Panc1 (cell line): ENCODE results near the gene ADI1. TPM values are rescaled to one million over a fixed set of nuclear protein-coding genes. Genes with fewer than 3 reads are reported as not detected.
"Not testable (repeated sequence)": the region's sequence is repeated elsewhere in the genome, so short reads cannot be mapped to it uniquely, and the experiment has no call there.

ENCODE experiments used
- ATAC-seq: fragments of 200-7000 bp; cut with Tn5 transposase; 2 replicates; pipeline ENCODE4 v1.9.1; 2020; ENCODE audit warnings: mild to moderate bottlenecking, moderate library complexity
- BruUV-seq: library from RNA; stranded (reverse); fragments of 400-500 nt; replicated peaks from 2 replicates; lab custom pipeline; 2021; lab: Mats Ljungman, UMichigan
- CTCF ChIA-PET: fragments of 300-600 bp; sonication (Branson Sonifier 250); formaldehyde crosslinking; loops from one replicate; lab custom pipeline; 2022; ENCODE audit warnings: antibody characterized with exemption; lab: Charles Lee
- POLR2A ChIA-PET: fragments of 300-600 bp; sonication (Branson Sonifier 250); formaldehyde crosslinking; loops from one replicate; lab custom pipeline; 2022; ENCODE audit warnings: antibody characterized with exemption; lab: Charles Lee
- DNase-seq: peaks from one replicate; pipeline ENCODE4 v3.0.0-alpha.2; 2010; ENCODE audit warnings: low read depth, low spot score
- H3K27ac ChIP-seq: 2 replicates; pipeline ENCODE4 v1.5.1; 2011; ENCODE audit warnings: mild to moderate bottlenecking, low read length, inconsistent platforms
- H3K27me3 ChIP-seq: fragments of 200-500 bp; sonication (Bioruptor generic); 2 replicates; pipeline ENCODE4 v1.6.0; 2014; ENCODE audit warnings: low read length, inconsistent platforms; ENCODE audit not compliant: control insufficient read depth, insufficient read depth
- H3K36me3 ChIP-seq: fragments of 200-500 bp; sonication (Bioruptor generic); 2 replicates; pipeline ENCODE4 v1.5.1; 2014; ENCODE audit warnings: inconsistent platforms, mild to moderate bottlenecking, low read length, moderate library complexity; ENCODE audit not compliant: control insufficient read depth, insufficient read depth
- H3K4me1 ChIP-seq: 2 replicates; pipeline ENCODE4 v1.5.1; 2011; ENCODE audit warnings: inconsistent platforms, mild to moderate bottlenecking, low read length, moderate library complexity; ENCODE audit not compliant: control insufficient read depth, insufficient read depth
- H3K4me3 ChIP-seq, 2 experiments: 2 replicates each; pipeline ENCODE4 v1.5.1; 2011 to 2012; ENCODE audit warnings: low read depth in 2 of 2, low read length in 2 of 2, mild to moderate bottlenecking in 2 of 2, inconsistent platforms in 1 of 2, moderate library complexity in 1 of 2
- H3K9me3 ChIP-seq: fragments of 200-500 bp; sonication (Bioruptor generic); 2 replicates; pipeline ENCODE4 v1.5.1; 2014; ENCODE audit warnings: low read depth, mild to moderate bottlenecking, inconsistent platforms, low read length, moderate library complexity; ENCODE audit not compliant: control insufficient read depth, insufficient read depth
- CTCF ChIP-seq: fragments of 450-650 bp; IDR thresholded peaks from 2 replicates; pipeline ENCODE4 v1.5.1; 2017; ENCODE audit warnings: mild to moderate bottlenecking
- POLR2AphosphoS5 ChIP-seq: IDR thresholded peaks from 2 replicates; pipeline ENCODE4 v1.6.1; 2012; ENCODE audit warnings: mild to moderate bottlenecking, low read depth, low read length, moderate library complexity
- REST ChIP-seq, 2 experiments: IDR thresholded peaks; 2 replicates each; pipeline ENCODE4 v1.6.1; 2011 to 2012; ENCODE audit warnings: low read depth in 2 of 2, control low read depth in 1 of 2, low read length in 1 of 2, mild to moderate bottlenecking in 1 of 2, moderate library complexity in 1 of 2; ENCODE audit not compliant: insufficient read depth in 1 of 2
- SIN3A ChIP-seq: IDR thresholded peaks from 2 replicates; pipeline ENCODE4 v1.6.1; 2012; ENCODE audit warnings: low read depth, mild to moderate bottlenecking, low read length, moderate library complexity, borderline replicate concordance; ENCODE audit not compliant: insufficient read depth
- TCF7L2 ChIP-seq: IDR thresholded peaks from 2 replicates; pipeline ENCODE4 v1.6.1; 2011; ENCODE audit warnings: mild to moderate bottlenecking, low read depth, low read length, inconsistent platforms
- in situ Hi-C: cut with HindIII; loops from 2 replicates; pipeline ENCODE4 v1.10.0; 2016; ENCODE audit warnings: low sequenced_read_pairs, low pct_unique_long_range_greater_than_20kb
- intact Hi-C: fragments of 100-400 bp; cut with micrococcal nuclease; formaldehyde crosslinking; loops from one replicate; pipeline ENCODE4 v1.10.0; 2022; ENCODE audit not compliant: unreplicated experiment
- total RNA-seq: library from RNA; stranded (reverse); gene quantifications from one replicate; pipeline ENCODE4 v1.2.1, GENCODE V29; 2021; ENCODE audit not compliant: unreplicated experiment

The ADI1 gene
- total RNA-seq, 1 experiment from 2014 or later, result 42.9 TPM

- no TSS peak for BruUV-seq
- TF ChIP-seq TCF7L2 (no peak), REST (IDR thresholded peaks at IDR 0.05; ENCODE audit: insufficient read depth in 1 of 2, low read depth in 2 of 2, low read length in 1 of 2) (no peak), SIN3A (no peak), POLR2AphosphoS5 (no peak), CTCF (no peak)
- Histone ChIP-seq H3K27me3 (no peaks in the 10 kb centered on the region), H3K36me3 (no peaks in the 10 kb centered on the region), H3K9me3 (no peaks in the 10 kb centered on the region), H3K4me1 (no peaks in the 10 kb centered on the region), H3K4me3 (no peak overlapping the region), H3K27ac (no peak overlapping the region)
- intact Hi-C loops, result no loop called here
- POLR2A ChIA-PET, result no interaction called here
- in situ Hi-C loops, result no loop called here
- CTCF ChIA-PET, result no interaction called here
- ATAC-seq (no peak), DNase-seq (no peak)
These were observed 70.2 kb downstream of the ADI1 start for GRCh38 chr2:3449086-3449485.

- DNase-seq, ATAC-seq, in situ Hi-C loops, H3K4me1 ChIP-seq, H3K9me3 ChIP-seq, H3K36me3 ChIP-seq, POLR2A ChIA-PET, H3K27me3 ChIP-seq, CTCF ChIA-PET, H3K27ac ChIP-seq, intact Hi-C loops, BruUV-seq, H3K4me3 ChIP-seq: not testable (repeated sequence)
These were observed 70.9 kb downstream of the ADI1 start for GRCh38 chr2:3448441-3448911.

GRCh38 chr2:3447789-3448317 lies 71.5 kb downstream of the ADI1 start:
- no peaks in the 10 kb centered on the region for H3K36me3 ChIP-seq
- H3K9me3 ChIP-seq, result no peaks in the 10 kb centered on the region
- no peaks in the 10 kb centered on the region for H3K4me1 ChIP-seq
- no peak for ATAC-seq
- H3K27ac ChIP-seq, result no peak overlapping the region
- no peak overlapping the region for H3K4me3 ChIP-seq
- no peak for DNase-seq
- in situ Hi-C loops, result no loop called here
- TF ChIP-seq SIN3A (no peak), POLR2AphosphoS5 (no peak), TCF7L2 (no peak), CTCF (no peak), REST (IDR thresholded peaks at IDR 0.05; ENCODE audit: insufficient read depth in 1 of 2, low read depth in 2 of 2, low read length in 1 of 2) (no peak)
- no peaks in the 10 kb centered on the region for H3K27me3 ChIP-seq
- ChIA-PET CTCF (no interaction called here), POLR2A (no interaction called here)
- intact Hi-C loops, result no loop called here
- BruUV-seq, result no TSS peak
